Testis (tissue), 2 donors: ENCODE measurements around the gene CYP4V2.

Source experiments
- CTCF ChIP-seq, 3 experiments: fragments of 450-650 bp in 2 of 3; fragments of 200-600 bp in 1 of 3; sonication (generic) in 1 of 3; IDR thresholded peaks; one replicate each; pipeline ENCODE4 v1.5.1; 2016 to 2019; ENCODE audit warnings: antibody characterized with exemption in 3 of 3, mild to moderate bottlenecking in 2 of 3, moderate library complexity in 1 of 3
- POLR2A ChIP-seq: fragments of 450-650 bp; IDR thresholded peaks from one replicate; pipeline ENCODE4 v1.6.1; 2017; ENCODE audit warnings: antibody characterized with exemption, mild to moderate bottlenecking, moderate library complexity

- TF ChIP-seq CTCF (IDR thresholded peaks at IDR 0.05) (no peak), POLR2A (no peak)
These were observed 30.3 kb downstream of the CYP4V2 start for GRCh38 chr4:186221624-186222023.
